ENCODE results near the gene STARD4.

GRCh38 chr5:111509119-111509518 is 3.2 kb downstream of the STARD4 start:
- TF ChIP-seq, protein P1, sequence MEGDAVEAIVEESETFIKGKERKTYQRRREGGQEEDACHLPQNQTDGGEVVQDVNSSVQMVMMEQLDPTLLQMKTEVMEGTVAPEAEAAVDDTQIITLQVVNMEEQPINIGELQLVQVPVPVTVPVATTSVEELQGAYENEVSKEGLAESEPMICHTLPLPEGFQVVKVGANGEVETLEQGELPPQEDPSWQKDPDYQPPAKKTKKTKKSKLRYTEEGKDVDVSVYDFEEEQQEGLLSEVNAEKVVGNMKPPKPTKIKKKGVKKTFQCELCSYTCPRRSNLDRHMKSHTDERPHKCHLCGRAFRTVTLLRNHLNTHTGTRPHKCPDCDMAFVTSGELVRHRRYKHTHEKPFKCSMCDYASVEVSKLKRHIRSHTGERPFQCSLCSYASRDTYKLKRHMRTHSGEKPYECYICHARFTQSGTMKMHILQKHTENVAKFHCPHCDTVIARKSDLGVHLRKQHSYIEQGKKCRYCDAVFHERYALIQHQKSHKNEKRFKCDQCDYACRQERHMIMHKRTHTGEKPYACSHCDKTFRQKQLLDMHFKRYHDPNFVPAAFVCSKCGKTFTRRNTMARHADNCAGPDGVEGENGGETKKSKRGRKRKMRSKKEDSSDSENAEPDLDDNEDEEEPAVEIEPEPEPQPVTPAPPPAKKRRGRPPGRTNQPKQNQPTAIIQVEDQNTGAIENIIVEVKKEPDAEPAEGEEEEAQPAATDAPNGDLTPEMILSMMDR (conservative IDR thresholded peaks at IDR 0.05; ENCODE audit: low read depth, low read length): no peak
- TF ChIP-seq EZH2 (IDR thresholded peaks at IDR 0.05; ENCODE audit: borderline replicate concordance, low read depth, low read length, poor library complexity, severe bottlenecking): no peak

Measured in A673 (cell line).